Lung (tissue), 12 donors: ENCODE results near the gene ZNF526. TPM values are rescaled to one million over a fixed set of nuclear protein-coding genes. Genes with fewer than 3 reads are reported as not detected.

Source experiments
- ATAC-seq: fragments of 200-7000 bp; cut with Tn5 transposase; one replicate; pipeline ENCODE4 v1.9.1; 2020; ENCODE audit warnings: moderate number of reproducible peaks; ENCODE audit not compliant: insufficient read depth, low FRiP score
- DNase-seq, 3 donors: peaks; one replicate each; pipeline ENCODE4 v3.0.0-alpha.2; 2013 to 2017
- H3K27ac ChIP-seq, 2 donors: one replicate each; pipeline ENCODE4 v1.5.1; 2013; ENCODE audit warnings: mild to moderate bottlenecking in 2 of 2, moderate library complexity in 2 of 2, control low read depth in 1 of 2, inconsistent platforms in 1 of 2, low read depth in 1 of 2, low read length in 1 of 2
- H3K27me3 ChIP-seq, 3 donors: one replicate each; pipeline ENCODE4 v1.5.1; 2013; ENCODE audit warnings: low read length in 2 of 3; ENCODE audit not compliant: control insufficient read depth in 3 of 3, insufficient read depth in 3 of 3
- H3K36me3 ChIP-seq, 4 donors: one replicate each; pipeline ENCODE4 v1.5.1; 2013; ENCODE audit warnings: low read length in 4 of 4, mild to moderate bottlenecking in 1 of 4, moderate library complexity in 1 of 4; ENCODE audit not compliant: control insufficient read depth in 4 of 4, insufficient read depth in 4 of 4
- H3K4me1 ChIP-seq, 5 donors: one replicate each; pipeline ENCODE4 v1.5.1; 2013; ENCODE audit warnings: low read length in 5 of 5, mild to moderate bottlenecking in 2 of 5, moderate library complexity in 1 of 5; ENCODE audit not compliant: control insufficient read depth in 5 of 5, insufficient read depth in 5 of 5
- H3K4me3 ChIP-seq: one replicate; pipeline ENCODE4 v1.5.1; 2013; ENCODE audit warnings: mild to moderate bottlenecking, control low read depth, moderate library complexity
- H3K9ac ChIP-seq, 2 donors: one replicate each; pipeline ENCODE4 v1.5.1; 2013; ENCODE audit warnings: low read length in 2 of 2, control low read depth in 1 of 2; ENCODE audit not compliant: insufficient read depth in 1 of 2
- H3K9me3 ChIP-seq, 4 donors: one replicate each; pipeline ENCODE4 v1.5.1; 2013; ENCODE audit warnings: low read length in 3 of 4, mild to moderate bottlenecking in 1 of 4, moderate library complexity in 1 of 4; ENCODE audit not compliant: control insufficient read depth in 4 of 4, insufficient read depth in 3 of 4
- WGBS, 2 donors: extraction: QIAGEN DNeasy Blood & Tissue Kit; methylation state at CpG; one replicate each; pipeline ENCODE4 v1.1.7; 2013; 5-methylcytosine and 5-hydroxymethylcytosine counted together
- polyA plus RNA-seq, 2 donors: library from polyadenylated mRNA; stranded (reverse); fragments of 200-250 nt; gene quantifications; one replicate each; pipeline ENCODE4 v1.2.1, GENCODE V29; 2013
- total RNA-seq, 2 donors: library from RNA; depleted of rRNA in 1 of 2; stranded (reverse); fragments of >200 nt in 1 of 2; gene quantifications; one replicate each; pipeline ENCODE4 v1.2.1, GENCODE V29; 2014 to 2021
- TF ChIP-seq, protein P1 (sequence below): IDR thresholded peaks from 2 replicates; pipeline ENCODE4 v1.5.1; 2012; ENCODE audit warnings: mild to moderate bottlenecking; ENCODE audit errors: control extremely low read depth, extremely low read depth
- donor health status: control.
- donor health status: control.
- donor health status: Bipolar disorder and iron deficiency.
- donor health status: healthy.
- donor health status: DM: yes; HTN: yes; CAD: no.

The ZNF526 gene
- total and polyA plus RNA-seq, 4 donors: 4.6 to 14.4 (median 5.4) TPM

DNA sequence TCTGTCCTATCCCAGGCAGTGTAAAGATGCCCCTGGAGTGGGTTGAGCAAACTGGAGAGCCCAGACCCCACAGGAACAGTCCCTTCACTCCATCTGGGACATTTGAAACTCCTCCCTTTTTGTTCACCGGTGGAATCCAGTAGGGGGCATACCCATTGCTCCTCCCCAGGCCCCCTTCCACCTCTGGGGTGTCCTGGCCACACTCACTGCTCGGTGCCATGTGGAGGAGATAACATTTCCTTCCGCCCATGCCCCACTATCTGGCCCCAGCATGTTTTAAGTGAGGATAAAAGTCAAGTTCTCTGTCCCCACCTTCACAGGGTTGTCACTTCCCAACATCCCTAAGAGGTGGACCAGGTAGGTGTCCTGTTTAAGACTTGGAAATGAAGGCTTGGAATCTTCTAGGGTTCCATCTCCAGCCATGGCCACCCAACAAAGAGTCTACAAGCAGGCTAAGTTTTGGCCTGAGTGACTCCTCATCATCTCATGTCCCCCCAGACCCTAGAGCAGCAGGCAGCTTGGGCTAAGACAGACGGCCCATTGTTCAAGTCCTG, 9.3 kb downstream of the ZNF526 start:
- DNase-seq: no peak
- H3K9ac ChIP-seq: no peak overlapping the region
- H3K27me3 ChIP-seq: no peaks in the 10 kb centered on the region
- H3K36me3 ChIP-seq: peaks cover 8 to 77% (median 47%) of the 10 kb centered on the region in 4 donors
- no peak overlapping the region for H3K27ac ChIP-seq
- H3K4me1 ChIP-seq: no peaks in the 10 kb centered on the region
- no peak overlapping the region for H3K4me3 ChIP-seq
- WGBS, 2 donors: 69 to 70% methylated on average over 4 of the region's 4 CpGs
- TF ChIP-seq, protein P1, sequence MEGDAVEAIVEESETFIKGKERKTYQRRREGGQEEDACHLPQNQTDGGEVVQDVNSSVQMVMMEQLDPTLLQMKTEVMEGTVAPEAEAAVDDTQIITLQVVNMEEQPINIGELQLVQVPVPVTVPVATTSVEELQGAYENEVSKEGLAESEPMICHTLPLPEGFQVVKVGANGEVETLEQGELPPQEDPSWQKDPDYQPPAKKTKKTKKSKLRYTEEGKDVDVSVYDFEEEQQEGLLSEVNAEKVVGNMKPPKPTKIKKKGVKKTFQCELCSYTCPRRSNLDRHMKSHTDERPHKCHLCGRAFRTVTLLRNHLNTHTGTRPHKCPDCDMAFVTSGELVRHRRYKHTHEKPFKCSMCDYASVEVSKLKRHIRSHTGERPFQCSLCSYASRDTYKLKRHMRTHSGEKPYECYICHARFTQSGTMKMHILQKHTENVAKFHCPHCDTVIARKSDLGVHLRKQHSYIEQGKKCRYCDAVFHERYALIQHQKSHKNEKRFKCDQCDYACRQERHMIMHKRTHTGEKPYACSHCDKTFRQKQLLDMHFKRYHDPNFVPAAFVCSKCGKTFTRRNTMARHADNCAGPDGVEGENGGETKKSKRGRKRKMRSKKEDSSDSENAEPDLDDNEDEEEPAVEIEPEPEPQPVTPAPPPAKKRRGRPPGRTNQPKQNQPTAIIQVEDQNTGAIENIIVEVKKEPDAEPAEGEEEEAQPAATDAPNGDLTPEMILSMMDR: no peak
- ATAC-seq: no peak
- no peaks in the 10 kb centered on the region for H3K9me3 ChIP-seq

DNA sequence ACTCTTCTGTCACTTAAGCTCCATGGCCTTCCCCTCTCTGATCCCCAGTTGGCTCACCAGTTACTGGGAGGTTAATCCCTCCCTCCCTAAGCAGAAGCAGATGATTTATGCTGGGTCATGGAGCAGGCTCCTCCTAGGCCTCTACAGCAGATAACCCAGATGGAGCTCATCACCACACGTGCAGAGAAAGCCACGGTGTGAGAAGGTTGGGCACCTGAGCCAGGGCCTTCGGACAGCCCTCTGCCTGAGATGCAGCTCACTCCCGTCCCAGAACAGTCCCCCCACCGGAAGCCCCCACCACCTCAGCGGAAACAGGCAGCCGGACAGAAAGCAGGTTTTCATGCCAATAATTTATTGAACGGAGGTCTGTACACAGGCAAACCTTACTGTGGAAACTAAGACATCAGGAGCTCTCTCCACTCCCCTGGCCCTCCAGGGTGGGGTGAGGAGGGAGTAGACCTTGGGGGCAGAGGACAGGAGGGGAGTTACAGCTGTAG, 9.8 kb downstream of the ZNF526 start:
- no peaks in the 10 kb centered on the region for H3K4me1 ChIP-seq
- 61 to 67% methylated on average over 8 of the region's 8 CpGs for WGBS, 2 donors
- peaks cover 7 to 75% (median 45%) of the 10 kb centered on the region in 4 donors for H3K36me3 ChIP-seq
- H3K9ac ChIP-seq: no peak overlapping the region
- no peaks in the 10 kb centered on the region for H3K27me3 ChIP-seq
- no peak for ATAC-seq
- no peaks in the 10 kb centered on the region for H3K9me3 ChIP-seq
- no peak overlapping the region for H3K4me3 ChIP-seq
- TF ChIP-seq, protein P1: no peak
- DNase-seq: no peak
- peak overlapping the region in 1 of 2 donors; percentile 37 for H3K27ac ChIP-seq

DNA sequence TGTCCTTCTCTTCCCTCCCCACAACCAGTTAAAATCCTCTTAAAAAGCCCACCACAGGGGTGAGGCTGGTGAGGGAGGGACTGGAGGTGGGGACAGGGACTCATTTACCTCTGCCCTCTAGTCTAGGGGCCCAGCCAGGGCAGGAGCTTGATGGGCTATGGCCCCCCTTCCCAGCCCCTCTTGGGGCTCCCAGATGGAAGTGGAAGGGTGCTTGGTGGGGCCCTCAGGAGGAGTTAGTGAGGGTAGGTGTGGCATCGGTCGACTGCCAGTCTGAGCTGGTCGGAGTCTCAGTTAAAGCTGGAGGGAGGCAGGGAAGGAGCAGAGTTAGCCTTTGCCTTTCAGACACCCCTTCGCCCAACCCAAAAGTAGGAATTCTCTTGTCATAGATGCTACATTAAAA, 10.5 kb downstream of the ZNF526 start:
- Histone ChIP-seq H3K36me3 (peaks cover 12 to 74% (median 50%) of the 10 kb centered on the region in 4 donors), H3K4me1 (no peaks in the 10 kb centered on the region)

More for the DNA sequence above, 10.5 kb downstream of the ZNF526 start:
- 77 to 79% methylated on average over 4 of the region's 4 CpGs for WGBS, 2 donors
- Histone ChIP-seq H3K27ac (no peak overlapping the region), H3K4me3 (no peak overlapping the region), H3K9me3 (no peaks in the 10 kb centered on the region), H3K9ac (no peak overlapping the region), H3K27me3 (no peaks in the 10 kb centered on the region)
- ATAC-seq: no peak
- DNase-seq: no peak
- TF ChIP-seq, protein P1: no peak
